Ishikawa (cell line): ENCODE measurements around the gene DCN.

ENCODE experiments used
- CREB1 ChIP-seq: IDR thresholded peaks from 2 replicates; pipeline ENCODE4 v1.6.1; 2012; ENCODE audit warnings: low read depth
- EP300 ChIP-seq: IDR thresholded peaks from 2 replicates; pipeline ENCODE4 v1.6.1; 2012; ENCODE audit warnings: borderline replicate concordance
- TCF12 ChIP-seq: IDR thresholded peaks from 2 replicates; pipeline ENCODE4 v1.6.1; 2012; ENCODE audit warnings: low read depth
- TF ChIP-seq, protein P1 (sequence below): IDR thresholded peaks from 2 replicates; pipeline ENCODE4 v1.6.1; 2012
- TF ChIP-seq, protein P2 (sequence below): IDR thresholded peaks from 2 replicates; pipeline ENCODE4 v1.6.1; 2012; ENCODE audit warnings: low read depth, mild to moderate bottlenecking

Gene DCN

DNA sequence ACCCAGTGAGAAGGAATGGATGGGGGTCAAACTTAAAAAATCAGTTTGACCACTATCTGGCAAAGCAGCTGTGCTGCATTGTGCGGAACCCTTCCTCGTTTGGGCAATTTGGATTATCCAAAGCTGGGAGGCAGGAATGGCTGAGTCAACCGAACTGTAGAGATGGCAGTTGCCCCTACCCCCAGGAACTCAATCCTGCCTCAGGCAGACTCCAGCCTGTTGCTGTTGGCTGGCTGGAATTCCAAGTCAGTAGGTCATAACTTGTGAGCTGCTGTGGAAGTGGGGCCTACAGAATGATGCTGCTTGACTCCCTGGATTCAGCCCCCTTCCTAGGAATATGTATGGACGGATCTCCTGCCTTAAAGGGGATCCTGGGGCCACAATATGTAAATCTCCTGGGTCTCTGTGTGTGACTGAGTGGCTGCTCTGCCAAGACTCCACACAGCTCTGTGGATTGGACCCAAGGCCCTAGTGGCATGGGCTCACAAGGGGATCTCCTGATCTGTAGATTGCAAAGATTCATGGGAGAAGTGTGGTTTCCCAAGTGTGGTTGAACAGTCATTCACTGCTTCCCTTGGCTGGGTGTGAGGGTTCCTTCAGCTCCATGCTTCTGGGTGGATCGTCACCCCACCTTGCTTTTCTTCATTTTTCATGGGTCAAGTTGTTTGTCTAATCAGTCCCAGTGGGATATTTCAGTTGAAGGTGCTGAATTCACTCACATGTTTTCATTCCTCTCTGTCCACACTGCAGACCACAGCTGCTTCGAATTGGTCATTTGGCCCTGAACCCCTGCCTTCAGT, 90.5 kb downstream of the DCN start:
- no peak for TF ChIP-seq EP300
- TF ChIP-seq, protein P1, sequence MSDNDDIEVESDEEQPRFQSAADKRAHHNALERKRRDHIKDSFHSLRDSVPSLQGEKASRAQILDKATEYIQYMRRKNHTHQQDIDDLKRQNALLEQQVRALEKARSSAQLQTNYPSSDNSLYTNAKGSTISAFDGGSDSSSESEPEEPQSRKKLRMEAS, result no peak
- no peak for TF ChIP-seq CREB1
- TF ChIP-seq, protein P2, sequence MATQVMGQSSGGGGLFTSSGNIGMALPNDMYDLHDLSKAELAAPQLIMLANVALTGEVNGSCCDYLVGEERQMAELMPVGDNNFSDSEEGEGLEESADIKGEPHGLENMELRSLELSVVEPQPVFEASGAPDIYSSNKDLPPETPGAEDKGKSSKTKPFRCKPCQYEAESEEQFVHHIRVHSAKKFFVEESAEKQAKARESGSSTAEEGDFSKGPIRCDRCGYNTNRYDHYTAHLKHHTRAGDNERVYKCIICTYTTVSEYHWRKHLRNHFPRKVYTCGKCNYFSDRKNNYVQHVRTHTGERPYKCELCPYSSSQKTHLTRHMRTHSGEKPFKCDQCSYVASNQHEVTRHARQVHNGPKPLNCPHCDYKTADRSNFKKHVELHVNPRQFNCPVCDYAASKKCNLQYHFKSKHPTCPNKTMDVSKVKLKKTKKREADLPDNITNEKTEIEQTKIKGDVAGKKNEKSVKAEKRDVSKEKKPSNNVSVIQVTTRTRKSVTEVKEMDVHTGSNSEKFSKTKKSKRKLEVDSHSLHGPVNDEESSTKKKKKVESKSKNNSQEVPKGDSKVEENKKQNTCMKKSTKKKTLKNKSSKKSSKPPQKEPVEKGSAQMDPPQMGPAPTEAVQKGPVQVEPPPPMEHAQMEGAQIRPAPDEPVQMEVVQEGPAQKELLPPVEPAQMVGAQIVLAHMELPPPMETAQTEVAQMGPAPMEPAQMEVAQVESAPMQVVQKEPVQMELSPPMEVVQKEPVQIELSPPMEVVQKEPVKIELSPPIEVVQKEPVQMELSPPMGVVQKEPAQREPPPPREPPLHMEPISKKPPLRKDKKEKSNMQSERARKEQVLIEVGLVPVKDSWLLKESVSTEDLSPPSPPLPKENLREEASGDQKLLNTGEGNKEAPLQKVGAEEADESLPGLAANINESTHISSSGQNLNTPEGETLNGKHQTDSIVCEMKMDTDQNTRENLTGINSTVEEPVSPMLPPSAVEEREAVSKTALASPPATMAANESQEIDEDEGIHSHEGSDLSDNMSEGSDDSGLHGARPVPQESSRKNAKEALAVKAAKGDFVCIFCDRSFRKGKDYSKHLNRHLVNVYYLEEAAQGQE, result no peak
- no peak for TF ChIP-seq TCF12
